NCI-H82 treated with DMSO at 0.1 percent for 48 hours (cell line): Measurements from ENCODE around the gene MX1.

Source experiments
- DNase-seq: peaks from one replicate; lab custom pipeline; 2025; ENCODE audit not compliant: unreplicated experiment; lab: John Stamatoyannopoulos, UW

The MX1 gene

DNA sequence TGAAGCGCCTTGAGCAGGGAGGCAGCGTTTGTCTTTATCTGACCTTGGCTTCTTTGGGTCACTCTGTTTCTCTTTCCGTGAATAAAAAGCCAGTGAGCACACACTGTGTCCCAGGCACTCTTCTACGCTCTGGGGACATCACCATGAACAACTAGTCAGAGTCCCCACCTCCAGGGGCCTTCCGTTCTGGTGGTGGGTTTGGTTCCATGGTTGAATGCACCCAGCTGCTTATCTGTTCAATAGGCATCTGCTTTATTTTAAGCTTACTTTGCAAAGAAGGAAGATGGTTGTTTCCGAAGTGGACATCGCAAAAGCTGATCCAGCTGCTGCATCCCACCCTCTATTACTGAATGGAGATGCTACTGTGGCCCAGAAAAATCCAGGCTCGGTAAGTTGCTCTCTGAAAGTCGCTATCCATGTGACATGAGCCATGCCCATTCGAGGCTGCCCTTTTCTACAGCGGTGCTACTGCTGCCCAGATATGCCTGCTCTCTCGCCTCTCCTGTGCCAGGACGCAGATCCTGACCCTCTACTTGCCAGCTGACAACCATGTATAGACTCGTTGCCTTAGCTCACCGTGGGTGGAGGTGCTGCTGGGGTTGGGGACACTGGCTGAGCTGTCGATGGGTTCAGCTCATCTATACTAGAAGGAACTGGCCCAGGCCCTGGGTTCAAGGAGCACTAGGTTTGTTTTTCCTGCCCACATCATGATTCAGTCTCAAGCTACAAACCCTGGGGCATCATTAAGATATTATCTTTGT is 5.9 kb downstream of the MX1 start:
- no peak for DNase-seq

DNA sequence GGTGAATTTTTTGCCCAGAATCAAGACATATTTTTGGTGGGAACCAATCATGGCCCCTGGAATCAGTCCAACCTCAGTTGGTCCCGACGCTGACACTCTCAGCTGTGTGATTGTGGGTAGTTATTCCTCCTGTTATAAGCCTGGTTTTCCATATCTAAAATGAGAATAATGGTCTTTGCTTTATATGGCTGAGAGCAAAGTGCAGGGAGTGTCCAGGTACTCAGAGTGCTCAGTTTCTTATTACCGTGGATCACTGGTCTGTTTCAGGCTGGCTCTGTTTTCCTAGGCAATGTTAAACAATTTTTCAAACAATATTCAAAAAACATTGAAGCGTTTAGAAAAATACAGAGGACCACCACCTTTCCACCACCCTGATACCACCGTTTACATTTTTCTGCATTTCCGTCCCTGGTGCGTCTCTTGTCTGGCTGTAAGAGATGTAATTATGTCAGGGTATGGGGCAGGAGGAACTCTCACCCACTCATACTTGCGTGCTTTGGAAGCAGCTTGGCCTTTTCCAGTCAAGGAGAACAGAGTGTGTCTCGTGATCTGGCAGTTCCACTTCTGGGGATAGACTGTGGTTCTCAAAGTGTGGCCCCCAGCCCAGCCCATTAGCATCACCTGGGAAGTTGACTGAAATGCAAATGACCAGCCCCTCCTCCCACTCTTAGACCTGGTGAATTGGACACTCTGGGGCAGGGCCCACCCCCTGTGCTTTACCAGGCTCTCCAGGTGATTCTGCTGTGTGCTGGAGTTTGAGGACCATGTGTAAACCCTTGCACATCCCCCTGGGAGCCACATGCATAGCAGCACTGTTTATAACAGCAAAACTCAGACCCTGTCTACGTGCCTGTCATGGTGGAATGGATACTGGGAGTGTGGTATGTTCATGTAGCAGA is 6.8 kb downstream of the MX1 start:
- DNase-seq: no peak

DNA sequence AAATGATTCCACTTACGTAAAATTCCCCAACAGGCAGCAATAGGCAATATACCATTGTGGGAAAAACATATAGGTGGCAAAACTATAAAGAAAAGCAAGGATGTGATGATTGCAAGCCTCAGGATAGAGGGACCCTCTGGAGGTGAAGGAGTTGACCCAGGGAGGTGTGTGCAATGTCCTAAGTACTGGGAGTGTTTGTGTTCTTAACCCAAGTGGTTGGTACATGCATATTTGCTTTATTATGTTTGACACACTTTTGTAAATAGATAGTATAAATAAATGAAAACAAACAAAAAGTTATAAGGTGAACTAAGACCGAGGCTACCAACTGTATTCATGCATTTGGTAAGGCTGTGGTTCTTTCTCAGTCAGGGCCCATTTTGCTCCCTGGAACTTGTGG is 7.5 kb downstream of the MX1 start:
- no peak for DNase-seq

DNA sequence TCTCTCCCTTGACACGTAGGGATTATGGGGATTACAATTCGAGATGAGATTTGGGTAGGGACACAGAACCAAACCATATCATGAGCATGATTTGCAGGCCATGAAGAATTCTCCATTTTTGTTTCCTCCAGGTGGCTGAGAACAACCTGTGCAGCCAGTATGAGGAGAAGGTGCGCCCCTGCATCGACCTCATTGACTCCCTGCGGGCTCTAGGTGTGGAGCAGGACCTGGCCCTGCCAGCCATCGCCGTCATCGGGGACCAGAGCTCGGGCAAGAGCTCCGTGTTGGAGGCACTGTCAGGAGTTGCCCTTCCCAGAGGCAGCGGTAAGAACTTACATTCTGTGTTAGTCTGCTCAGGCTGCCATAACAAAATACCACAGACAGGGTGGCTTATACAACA is 9.7 kb downstream of the MX1 start:
- no peak for DNase-seq

DNA sequence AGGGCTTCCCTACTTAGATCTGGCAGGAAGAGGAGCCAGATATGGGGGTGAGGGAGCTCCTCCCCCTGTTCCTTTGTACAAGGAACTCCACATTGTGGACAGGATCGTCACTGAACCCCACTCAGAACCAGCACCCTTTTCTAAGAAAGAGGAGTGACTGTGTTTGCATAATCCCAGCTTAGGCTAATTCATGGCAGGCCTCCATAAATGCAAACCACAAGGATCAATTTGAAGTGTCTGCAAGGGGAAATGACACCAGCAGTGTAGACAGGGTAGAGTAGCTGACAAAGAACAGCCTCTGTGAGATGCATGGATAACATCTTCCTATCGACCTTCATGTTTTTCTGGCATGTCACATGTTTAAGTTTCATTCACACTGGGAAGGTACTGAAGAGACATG is 11.7 kb downstream of the MX1 start:
- no peak for DNase-seq

DNA sequence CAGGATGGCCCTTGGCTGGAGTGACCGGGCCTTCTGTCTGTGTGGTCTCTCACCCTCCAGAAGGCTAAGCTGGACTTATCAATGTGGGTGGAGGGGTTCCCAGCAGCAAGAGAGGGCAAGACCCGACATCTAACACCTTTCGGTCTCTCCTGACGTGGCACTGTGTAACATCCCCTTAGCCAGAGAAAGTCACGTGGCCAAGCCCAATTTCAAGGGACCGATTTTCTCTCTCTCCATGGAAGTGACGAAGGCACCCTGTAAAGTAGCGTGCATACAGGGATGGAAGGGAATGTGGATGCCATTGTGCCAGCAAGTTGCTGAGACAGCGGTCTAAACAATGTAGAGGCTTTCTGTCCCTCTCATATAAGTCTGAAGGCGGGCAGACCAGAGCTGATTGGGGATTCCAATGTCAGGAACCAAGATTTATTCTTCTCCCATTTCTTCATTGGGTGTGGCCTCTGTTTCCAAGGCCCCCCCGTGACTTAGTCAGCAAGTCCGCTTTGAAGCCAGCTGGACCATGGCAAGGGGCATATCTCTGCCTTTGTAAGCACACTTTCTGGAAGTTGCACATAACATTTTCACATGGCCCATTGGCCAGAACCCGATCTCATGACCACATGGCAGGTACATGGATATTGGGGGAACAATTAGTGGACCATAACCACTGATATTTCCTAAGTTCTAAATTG is 12.5 kb downstream of the MX1 start:
- no peak for DNase-seq

DNA sequence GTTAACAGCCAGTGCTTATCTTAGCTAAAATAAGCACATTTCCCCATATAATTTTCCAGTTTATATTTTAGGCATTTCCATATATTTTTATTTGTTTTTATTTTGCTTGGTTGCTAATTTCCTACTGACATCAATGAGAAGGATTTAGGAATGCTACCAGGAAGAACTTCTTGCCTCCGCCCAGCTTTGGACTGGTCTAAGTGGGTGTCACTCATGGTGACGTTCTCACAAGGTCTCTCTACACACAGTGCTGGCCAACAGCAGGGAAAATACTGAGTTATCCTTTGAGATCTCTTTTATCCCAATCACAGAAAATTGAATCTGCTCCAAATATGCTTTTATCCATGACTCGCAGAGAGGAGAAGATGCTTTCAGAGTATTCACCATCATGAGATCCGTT is 13.2 kb downstream of the MX1 start:
- DNase-seq: no peak

DNA sequence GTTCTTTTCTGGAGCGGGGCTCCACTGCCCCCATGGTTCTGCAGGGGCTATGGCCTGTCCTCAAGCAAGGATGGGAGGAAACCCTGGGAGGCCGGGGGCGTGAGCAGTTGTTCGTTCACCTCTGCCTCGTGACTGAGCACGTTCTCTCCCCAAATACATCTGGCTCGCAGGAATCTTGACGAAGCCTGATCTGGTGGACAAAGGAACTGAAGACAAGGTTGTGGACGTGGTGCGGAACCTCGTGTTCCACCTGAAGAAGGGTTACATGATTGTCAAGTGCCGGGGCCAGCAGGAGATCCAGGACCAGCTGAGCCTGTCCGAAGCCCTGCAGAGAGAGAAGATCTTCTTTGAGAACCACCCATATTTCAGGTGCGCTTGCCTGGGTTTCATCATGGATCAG is 15.5 kb downstream of the MX1 start:
- DNase-seq: no peak

DNA sequence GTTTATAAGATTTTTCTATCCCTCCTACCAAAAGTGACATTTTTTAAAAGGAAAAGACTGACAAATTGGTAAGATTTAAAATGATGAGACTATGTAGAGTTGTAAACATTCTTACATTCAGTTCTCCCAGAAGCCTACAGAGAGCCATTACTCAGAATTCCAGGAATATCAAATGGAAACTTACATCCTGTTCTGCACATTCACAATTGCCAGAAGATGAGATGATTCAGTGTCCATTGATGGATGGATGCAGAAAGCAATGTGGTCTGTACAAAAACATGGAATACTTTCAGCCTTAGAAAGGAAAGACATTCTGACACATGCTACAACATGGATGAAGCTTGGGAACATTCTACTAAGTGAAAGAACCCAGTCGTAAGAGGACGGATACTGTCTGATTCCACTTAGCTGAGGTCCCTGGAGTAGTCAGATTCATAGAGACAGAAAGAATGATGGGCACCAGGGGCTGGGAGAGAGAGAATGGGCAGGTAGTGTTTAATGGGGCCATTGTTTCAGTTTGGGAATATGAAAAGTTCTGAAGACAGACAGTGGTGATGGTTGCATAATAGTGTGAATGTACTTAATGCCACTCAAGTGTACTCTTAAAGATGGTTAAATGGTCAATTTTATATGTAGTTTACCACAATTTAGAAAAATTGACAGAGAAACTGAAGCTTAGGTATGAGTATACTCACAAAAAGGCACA is 16.6 kb downstream of the MX1 start:
- DNase-seq: no peak

DNA sequence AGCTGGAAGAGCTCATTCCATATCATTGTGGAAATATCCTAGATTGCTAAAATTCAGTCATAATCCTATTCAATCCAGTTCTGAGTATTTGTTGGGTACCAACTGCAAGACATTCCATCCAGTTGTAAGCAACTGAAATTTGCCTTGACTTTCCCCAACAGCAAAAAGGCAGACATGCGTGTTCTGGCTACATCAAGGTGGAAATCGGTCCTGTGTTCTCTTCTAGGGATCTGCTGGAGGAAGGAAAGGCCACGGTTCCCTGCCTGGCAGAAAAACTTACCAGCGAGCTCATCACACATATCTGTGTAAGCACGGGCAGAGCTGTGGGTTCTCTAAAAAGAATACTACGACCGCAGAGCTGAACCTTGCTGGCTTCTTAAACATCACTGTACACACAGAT is 17.5 kb downstream of the MX1 start:
- no peak for DNase-seq

DNA sequence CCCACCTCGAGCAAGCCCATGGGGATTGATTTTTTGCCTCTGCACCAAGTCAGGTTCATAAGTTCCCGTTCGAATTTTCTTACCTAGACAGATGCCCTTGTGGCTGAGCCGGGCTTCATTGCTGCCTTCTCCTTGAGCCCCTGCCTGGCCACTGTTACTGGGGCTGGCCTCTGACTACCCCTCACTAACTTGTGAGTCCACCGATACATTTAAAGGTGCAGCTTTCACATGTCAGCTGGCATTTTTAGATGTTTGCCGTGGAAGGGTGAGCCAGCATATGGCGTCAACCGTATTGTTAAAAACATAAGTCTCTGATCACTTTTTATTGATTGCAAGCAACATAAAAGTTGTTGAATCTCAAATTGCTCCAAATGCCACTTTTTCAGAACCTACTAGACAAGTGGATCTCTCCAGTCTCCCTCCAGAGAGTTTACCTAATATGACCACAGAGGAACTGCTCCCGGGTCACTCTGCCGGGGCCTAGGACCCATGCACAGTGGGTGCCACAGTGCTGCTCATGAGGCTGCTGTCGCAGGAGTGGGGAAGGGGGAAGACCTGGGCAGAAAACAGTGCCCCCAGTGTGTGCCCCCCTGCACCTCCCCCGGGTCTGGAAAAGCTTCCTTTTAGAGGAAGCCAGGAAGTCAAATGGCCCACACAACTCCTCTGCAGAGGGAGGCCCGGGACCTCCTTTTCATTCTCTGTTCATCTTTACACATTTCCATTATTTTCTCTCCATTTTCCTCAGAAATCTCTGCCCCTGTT is 18.8 kb downstream of the MX1 start:
- no peak for DNase-seq

DNA sequence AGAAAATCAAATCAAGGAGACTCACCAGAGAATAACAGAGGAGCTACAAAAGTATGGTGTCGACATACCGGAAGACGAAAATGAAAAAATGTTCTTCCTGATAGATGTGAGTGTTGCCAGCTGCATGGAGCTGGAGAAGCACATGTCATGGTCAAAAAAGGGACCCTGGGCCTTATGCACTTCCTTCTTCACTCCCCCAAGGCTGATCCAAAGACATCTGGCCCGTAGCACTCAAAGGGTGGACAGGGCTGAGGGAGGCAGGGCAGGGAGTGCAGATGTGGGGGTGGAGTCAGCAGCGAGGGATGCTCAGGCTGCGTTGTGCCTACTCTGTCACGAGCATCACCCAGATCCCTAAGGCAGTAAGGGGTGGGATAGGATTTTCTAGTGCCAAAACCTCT is 19.4 kb downstream of the MX1 start:
- DNase-seq: no peak

DNA sequence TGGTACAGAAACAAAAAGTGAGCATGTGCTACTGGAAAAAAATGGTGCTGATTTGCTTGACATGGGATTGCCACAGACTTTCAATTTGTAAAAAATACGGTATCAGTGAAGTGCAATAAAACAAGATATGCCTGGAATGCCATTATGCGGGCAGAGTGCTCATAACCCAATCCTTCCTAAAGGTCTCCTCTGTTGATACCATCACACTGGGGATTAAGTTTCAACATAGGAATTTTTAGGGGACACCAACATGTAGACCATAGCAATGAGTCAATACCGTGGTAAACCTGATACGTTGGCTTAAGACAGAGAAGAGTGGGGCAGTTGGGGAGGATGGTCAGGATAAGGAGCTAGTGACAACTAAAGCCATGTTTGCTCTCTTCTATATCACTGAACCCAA is 20.5 kb downstream of the MX1 start:
- DNase-seq: no peak

DNA sequence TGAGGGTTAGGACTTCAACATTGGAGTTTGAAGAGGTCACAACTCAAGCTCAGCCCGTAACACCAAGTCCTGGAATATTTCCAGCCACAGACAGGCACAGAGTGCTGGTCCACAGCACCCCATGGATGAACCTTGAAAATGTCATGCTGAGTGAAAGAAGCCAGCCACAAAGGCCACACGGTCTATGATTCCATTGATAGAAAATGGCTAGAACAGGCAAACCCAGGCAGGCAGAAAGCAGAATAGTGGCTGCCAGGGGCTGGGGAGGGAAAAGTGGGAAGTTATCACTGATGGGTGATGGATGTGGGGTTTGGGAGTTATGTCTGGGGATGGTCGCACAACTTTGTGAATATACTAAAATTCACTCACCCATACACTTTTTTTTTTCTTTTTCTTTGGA is 21.3 kb downstream of the MX1 start:
- DNase-seq: no peak

DNA sequence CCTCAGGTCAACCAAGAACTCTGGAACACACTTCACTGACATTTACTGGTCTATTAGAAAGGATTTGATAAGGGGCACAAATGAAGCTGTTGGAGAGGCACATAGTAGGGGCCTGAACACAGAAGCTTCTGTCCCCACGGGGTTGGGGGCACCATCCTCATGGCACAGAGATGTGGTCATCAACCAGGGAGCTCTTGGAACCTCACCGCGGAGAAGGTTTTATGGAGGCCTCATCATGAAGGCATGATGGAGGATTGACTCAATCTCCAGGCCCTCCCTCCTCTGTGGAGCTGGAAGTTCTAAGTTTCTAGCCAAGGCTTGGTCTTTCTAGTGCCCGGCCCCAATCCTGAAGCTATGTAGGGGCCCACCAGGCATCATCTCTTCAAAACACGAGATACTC is 23.6 kb downstream of the MX1 start:
- no peak for DNase-seq

DNA sequence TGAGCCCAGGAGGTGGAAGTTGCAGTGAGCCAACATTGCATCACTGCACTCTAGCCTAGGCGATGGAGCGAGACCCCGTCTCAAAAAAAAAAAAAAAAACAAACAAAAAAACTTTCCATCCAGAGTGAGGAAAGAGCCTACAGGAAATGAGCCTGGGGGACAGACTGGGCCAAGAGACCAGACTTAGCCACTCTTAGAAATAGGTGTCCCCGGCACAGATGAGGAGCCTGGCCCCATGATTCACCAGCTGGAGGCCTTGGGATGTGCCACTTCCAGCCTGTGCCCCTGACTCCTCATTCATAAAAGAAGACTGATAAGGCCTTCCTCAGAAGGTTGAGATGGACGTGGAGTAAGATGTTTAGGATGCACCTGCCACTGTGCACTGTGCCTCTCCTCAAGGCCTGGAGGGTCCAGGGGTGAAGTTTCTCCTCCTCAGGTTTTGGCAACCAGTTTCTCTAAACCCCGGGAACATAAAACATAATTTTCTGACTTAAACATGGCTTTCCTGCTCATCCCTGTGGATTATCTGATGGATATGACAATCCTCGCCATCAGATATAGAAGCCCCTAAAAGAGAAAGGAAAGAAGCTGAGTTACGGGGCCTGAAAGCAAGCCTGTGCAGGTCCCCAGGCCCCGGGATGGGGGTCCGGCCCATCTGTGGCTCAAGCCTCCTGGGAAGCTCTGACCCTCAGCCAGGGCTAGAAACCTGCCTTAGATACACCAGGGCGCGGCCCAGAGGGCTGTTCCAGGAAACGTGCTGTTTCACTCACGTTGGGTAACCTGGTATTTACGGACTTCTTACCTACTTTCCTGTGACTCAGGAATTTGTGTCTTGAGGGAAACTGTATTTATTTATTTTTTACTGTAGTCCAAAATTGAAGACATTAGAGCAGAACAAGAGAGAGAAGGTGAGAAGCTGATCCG is 26.0 kb downstream of the MX1 start:
- DNase-seq: no peak

DNA sequence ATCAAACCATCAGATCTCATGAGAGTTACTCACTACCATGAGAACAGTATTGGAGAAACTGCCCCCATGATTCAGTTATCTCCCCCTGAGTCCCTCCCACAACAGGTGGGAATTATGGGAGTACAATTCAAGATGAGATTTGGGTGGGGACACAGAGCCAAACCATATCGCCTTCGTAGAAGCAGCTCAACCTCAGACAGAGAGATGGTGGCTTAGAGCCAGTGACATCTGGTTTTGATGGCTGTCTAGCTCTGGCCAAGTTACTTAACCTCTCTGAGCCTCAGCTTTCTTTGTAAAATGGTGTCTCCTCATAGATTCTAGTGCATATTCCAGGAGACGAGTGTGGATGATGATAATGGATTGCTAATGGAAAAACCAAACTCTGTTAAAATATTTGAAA is 27.2 kb downstream of the MX1 start:
- no peak for DNase-seq

DNA sequence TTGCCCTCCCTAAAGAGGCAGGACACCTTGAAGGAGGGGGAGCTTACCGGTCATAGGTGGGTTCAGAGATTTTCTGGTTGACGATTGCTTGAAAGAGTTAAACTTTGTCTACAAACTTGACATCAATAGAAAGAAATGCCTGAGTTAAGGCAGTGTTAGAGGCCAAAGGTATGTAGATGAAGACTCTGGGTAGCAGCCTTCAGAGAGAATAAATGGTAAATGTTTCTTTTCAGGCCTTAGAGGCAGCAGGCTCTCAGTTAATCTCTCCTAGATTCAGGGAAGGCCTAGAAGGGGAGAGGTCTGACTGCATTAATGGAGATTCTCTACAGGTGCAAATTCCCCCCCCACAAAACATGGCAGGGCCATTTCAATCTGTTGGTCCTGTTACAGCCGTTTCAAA is 27.7 kb downstream of the MX1 start:
- no peak for DNase-seq

DNA sequence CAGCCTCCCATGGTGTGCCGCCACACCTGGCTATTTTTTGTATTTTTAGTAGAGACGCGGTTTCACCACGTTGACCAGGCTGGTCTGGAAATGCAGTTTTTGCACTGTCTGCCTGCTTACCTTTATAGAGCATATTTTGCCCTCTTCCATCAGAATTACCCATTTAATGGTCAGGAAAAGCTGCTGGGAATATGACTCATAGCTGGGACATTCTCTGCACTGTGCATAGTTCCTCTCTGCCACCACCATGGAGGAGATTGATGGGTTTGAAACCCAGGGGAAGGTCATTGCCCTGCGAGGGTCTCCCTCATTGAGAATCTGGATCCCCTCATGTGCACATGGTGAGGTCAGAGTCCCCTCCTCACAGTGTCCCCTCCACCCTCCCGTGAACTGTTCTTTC is 32.1 kb downstream of the MX1 start:
- no peak for DNase-seq

DNA sequence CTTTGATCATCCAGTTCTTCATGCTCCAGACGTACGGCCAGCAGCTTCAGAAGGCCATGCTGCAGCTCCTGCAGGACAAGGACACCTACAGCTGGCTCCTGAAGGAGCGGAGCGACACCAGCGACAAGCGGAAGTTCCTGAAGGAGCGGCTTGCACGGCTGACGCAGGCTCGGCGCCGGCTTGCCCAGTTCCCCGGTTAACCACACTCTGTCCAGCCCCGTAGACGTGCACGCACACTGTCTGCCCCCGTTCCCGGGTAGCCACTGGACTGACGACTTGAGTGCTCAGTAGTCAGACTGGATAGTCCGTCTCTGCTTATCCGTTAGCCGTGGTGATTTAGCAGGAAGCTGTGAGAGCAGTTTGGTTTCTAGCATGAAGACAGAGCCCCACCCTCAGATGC is 32.5 kb downstream of the MX1 start:
- DNase-seq: no peak
